HG03095 (cell line): ENCODE results near the gene IFT81.

ENCODE experiments used
- ATAC-seq: cut with Tn5 transposase; IDR thresholded peaks from one replicate; pipeline ENCODE4 v1.9.1; 2021; ENCODE audit warnings: moderate library complexity; ENCODE audit not compliant: unreplicated experiment

The IFT81 gene

DNA sequence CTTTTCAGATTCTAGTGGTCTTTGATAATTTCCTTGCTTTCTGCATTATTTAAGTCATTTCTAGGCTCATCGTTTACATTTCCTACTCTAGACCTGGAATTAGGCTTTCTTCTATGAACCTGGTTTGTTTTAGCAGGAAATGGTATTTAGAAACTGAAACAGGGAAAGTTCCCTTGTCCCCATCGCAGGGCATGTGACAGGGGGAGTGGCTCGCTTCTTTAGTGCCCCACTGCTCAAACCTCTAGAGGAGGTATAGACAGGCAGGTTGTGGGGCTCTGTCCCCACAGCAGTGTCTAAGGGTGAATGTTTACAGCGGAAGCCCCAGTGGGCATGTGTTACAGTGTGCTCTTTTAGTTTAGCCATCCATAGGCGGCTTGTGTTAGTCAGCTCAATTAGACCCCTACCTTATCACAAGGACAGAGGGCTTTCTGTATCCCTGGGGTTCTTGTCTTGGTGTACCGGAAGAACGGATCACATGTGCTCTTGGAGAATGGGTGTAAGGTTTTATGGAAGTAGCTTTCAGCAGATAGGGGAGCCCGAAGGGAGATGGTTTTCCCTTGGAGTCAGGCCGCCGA, 25.0 kb downstream of the IFT81 start:
- no peak for ATAC-seq

DNA sequence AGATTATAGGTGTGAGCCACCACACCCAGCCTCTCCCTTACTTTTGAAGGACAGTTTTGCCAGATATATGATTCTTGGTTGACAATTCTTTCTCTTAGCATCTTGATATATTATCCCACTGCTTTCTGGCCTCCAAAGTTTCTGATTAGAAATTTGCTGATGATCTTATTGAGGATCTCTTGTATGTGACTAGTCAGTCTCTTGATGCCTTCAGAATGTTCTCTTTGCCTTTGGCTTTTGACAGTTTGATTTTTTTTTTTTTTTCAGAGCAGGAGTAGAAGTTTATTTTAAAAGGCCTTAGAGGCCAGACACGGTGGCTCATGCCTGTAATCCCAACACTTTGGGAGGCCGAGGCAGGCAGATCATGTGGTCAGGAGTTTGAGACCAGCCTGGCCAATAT, 32.6 kb downstream of the IFT81 start:
- no peak for ATAC-seq

DNA sequence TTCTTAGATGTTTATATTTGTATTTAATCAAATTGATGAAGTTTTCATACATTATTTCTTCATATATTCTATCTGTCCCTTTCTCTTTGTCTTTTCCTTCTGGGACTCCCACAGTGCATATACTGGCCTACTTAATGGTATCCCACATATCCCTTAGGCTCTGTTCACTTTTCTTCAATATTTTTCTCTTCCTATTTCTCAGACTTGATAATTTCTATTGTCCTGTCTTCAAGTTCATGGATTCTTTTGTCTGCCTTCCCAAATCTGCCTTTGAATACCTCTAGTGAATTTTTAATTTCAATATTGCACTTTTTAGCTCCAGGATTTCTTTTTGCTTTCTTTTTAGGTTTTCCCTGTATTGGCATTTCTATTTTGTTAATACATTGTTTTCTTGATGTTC, 33.4 kb downstream of the IFT81 start:
- ATAC-seq = no peak

DNA sequence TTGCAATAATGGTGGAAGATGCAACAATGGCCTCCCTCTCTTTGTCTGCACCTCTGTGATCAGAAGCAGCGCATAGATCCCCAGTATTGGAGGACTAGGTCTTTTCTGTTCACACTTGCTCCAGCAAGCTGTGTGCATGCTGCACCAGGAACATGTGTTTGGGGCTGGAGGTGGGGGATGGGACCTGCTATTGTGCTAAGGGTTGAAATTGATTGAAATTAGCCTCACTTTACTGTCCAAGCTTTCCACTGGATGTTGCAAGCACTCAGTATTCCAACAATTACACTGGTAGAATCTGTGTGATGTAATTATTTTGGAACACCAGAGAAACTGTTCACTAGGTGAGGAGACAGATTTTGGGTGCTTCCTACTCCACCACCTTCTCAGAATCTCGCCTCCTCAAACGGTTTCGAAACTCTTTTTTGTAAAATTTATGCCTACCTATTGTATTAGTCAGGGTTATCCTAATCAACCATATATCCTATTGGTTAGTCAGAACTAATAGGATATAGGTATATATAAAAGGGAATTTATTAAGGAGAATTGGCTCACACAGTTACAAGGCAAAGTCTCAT, 35.6 kb downstream of the IFT81 start:
- no peak for ATAC-seq

DNA sequence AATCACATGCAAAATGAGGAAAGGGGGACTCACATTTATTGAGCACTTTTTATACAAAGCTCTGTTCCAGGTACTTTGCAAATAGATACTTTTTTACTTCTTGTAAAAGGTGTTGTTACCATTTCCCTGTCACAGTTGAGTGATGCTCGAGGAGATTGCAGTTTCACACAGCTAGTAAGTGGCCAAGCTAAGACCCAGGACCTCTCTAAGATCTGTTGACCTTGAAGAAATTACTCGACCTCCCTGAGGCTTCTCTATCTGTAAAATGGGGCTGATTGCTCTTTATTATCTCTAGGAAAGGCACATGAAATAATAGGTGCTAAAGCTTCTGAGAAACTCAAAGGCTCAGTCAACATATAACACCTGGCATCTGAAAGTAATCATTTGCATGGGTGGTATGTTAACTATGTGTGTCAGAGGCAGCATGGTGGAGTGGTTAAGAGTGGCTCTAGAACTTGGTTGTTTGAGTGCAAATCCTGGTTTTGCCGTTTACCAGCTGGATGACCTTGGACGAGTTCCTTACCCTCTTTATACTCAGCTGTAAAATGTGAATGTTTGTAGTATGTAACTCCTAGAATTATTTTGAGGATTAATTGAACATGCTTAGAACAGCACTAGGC, 41.5 kb downstream of the IFT81 start:
- ATAC-seq = peak; percentile 73

DNA sequence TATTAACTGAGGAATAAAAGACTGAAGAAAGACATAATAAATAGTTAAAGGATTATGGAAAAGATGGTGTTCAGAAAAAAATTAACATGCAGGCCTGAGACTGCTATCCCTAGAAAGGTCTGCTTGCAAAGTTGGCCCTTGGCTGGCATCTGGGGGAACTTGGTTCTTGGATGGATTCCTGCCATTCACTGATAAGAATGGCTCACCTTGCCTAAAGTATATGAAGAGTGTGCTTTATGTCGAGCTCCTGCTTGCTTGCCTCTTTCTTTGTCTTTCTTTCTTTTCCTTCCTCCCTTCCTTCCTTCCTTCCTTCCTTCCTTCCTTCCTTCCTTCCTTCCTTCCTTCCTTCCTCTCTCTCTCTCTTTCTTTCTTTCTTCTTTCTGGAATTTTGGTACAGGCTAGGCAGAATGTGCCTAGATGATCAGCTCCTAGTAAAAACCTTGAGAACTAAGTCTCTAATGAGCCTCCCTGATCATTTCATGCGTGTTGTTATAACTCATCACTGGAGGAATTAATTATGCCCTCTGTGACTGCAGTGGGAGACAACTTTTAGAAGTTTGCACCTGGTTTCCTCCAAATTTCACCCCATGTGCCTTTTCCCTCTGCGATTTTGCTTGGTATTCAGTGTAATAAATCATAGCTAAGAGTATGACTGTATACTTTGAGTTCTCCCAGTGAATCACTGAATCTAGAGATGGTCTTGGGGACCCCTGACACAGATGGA, 44.7 kb downstream of the IFT81 start:
- no peak for ATAC-seq

DNA sequence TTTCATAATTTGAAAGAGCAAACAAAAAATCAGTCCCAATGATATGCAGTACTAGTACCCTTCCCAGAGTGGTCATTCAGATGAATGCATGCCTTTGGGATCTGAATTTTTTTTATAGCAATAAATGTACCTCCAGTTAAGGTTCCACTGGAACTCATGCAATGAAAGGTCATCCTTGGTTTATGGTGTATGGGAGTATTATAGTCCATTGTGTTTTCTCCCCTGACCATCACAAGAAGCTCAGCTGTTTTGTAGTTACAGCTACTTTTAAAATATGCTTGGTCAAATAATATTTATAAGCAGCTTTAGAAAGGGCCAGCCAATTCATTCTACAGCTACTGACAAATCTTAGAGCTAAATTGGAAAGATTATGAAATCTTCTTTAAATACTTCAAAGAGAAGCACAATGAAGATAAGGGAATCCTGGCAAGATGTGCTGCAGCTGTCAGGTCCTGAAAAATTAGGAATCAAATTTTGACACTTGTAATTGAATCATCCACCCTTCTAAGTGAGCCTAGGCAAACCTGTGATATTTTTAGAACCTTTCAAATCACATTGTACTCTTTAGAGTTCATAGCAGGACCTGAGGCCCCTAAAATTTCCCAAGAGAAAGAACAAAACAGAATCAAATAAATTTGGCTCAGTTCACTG, 46.5 kb downstream of the IFT81 start:
- ATAC-seq = no peak

DNA sequence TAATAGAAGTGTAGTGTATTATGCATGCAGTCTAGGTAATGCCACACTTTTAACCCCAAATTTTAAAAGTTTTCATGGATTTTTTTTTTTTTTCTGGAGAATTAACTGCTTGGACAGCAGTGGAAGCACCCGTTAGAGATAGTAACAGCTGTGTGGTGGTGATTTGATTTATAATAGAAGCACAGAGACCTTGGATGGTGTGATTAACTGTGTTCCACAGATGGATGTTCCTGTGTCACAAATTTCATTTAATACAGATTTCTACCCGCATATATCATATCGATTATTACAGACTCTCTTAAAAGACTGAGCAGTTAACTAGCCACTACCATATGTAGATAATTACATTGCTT, 47.0 kb downstream of the IFT81 start:
- ATAC-seq = no peak

DNA sequence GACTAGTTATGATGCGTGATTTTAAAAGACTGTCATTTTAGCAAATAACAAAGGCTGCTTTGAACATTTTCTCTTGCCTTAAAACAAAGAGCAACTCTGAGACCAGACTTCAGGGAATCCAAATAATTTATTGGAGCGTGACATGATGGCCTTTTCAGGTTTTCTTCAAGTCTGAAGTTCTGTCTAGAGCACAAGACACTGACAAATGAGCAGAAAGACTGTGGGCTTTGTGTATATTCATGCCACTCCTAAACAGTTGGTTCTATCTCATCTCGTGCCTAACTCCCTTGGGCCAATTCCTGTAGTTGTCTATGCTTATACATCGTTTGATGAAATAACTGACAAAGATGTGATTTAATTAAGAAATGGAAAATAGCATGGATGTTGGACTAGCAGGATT, 47.5 kb downstream of the IFT81 start:
- no peak for ATAC-seq

DNA sequence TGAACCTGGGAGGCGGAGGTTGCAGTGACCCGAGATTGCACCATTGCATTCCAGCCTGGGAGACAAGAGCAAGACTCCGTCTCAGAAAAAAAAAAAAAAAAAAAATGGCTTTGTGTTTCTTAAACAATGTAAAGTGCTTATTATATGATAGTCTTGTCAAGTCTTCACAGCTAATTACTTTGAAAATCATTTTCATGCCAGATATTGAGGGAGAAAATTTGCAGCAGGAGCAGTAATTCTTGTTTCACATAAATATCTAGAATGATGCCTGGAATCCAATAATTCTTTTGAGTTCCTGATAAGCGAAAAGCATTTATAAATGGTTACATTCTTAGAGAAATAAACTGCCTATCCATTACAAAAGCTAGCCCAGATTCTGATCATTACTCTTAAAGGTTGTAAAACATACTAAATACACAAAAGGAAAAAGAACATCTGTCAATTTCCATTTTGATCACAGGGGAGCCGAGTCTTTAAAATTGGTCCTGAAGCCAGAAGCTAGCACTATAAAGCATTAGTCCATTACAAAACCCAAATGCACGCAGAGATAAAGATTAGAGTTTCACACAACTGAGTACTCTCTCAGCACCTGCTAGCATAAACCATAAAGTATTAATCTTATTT, 50.3 kb downstream of the IFT81 start:
- no peak for ATAC-seq

DNA sequence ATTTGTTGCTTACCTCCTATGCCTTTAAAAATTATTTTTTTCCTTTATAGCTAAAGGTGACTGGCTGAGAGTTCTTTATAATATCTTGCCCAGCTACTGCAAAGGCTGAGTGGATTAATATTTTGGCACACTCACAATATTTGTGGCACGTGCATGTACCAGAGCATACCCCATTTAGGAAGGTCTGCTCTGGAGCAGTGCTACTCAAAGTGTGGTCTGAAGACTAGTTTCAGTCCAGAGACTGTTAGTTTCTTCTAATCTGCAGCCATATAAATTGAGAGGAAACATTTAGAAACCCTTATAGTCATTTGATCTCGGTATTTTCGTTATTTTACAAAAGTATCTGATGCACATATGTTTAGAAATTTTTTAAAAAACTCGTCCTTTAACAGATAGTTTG, 51.0 kb downstream of the IFT81 start:
- ATAC-seq = no peak

DNA sequence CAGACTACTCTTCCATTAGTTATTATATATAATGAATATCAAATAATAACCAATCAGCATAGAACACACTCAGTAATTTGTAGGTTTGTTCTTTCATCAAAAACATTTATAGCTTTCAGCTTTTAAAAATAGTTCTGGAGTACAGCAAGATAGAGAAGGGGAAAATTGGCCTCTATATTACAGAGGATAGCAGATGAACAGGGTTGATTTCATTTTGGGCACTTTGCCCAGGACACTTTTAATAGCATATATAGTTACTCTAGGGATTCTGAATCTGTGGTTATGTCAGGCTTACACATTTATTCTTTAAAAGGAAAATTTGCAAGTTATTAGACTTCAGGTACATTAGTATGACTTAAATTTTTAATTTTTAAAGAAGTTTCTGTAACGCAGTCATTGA, 52.6 kb downstream of the IFT81 start:
- ATAC-seq = no peak

DNA sequence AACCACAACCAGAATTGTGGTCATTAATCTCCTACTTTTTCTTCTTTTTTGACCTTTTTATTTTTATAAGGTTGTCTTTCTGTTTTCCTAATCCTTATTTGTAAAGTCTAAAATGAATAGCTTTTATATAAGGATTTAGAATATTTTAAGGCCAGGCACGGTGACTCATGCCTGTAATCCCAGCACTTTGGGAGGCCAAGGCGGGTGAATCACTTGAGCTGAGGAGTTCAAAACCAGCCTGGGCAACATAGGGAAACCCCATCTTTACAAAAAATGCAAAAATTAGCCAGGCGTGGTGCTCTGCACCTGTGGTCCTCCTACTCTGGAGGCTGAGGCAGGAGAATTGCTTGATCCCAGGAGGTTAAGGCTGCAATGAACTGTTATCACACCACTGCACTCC, 55.1 kb downstream of the IFT81 start:
- no peak for ATAC-seq

DNA sequence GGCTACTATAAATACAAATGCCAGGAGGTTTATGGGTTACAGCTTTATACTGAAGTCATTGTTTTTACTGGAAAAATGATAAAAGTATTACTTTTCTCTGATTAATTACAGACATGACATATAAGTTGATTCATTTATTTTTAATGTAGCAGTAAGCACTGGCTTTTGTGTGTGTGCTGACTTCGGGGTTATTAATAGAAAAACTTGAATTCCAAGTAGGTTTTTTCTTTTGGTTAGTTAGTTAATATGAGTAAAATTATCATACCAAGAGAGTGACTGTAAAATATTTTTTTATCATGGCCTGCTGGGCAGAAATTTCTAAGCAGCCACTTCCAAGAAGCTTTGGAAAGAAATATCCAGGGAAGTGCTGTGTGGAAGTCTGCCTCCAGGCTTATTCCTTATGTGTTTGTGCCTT, 56.4 kb downstream of the IFT81 start:
- no peak for ATAC-seq

DNA sequence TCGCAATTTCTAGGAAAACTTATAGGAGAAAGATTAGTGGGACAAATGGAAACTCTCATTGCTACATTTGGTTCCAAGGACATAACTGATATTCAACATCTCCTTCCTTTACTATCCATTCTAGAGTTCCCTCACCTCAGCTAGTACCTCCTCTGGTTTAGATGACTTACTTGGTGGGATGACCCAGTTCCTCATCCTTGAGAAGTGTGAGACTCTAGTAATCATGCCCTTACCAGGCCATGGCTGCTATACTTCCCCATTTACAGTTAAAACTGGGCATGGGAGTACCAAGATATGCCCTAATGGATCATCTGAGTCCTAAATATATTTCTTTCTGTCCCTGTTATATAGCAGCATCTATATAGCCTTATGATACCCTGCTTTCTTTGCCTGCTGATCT, 58.1 kb downstream of the IFT81 start:
- no peak for ATAC-seq

DNA sequence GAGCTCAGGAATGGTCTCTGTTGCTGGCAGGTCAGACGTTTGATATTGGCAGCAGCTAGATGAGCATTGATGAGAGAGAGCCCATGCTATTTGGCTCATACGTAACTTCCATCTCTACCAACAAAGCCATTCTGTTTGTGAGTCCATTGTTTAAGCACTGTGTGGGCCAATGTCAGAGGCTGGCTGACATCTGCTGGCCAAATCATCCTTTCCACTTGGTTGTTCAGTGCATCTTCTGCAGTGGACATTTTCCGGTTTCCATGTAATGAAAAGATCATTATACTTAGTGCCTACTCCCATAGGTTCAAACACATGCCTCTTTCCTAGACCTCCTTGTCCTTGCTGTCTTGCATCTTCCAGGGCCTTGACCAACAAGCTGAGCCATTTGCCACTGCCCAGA, 59.2 kb downstream of the IFT81 start:
- no peak for ATAC-seq

DNA sequence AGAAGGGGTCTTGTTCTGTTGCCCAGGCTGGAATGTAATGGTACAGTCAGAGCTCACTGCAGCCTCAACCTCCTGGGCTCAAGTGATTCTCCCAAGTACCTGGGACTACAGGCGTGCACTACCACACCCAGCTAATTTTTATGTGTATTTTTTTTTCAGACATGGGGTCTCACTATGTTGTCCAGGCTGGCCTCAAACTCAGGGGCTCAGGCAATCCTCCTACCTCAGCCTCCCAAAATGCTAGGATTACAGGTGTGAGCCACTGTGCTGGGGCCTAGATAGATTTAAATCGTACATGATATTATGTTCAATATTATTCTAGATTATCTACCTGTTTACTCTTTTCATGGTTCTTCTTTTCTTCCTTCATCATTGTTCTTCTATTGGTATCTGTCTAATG, 61.5 kb downstream of the IFT81 start:
- ATAC-seq = no peak

DNA sequence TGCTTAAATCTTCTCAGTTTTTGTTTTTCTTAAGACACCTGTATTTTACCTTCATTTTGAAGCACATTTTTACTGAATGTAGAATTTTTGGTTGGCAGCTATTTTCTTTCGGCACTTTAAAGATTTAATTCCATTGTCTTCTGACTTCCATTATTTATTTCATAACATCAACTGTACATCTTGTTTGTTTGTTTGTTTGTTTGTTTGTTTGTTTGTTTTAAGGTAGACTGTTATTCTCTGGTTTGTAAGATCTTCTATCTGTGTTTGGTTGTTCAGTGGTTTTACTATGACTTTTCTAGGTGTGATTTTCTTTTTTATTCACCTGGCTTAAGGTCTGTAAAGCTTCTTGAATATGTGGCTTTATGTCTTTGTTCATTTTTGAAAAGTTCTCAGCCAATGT, 61.9 kb downstream of the IFT81 start:
- ATAC-seq = no peak

DNA sequence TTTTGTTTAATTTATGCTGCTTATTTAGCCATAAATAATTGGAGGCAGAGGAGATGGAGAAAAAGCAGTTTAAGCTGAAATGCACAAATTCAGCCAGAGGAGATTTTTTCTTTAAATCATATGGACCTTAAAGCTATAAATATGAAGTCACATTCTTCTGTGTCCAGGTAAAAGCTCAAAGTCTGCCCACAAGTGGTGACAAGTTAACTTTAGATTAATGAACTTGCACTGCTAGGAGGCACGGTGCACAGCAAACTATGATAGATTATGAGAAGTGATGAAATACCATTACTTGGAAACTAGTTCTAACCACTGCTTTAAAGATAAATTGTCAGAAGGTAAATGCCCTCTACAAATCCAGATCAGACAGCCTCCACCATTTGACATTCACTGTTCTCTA, 69.0 kb downstream of the IFT81 start:
- no peak for ATAC-seq

DNA sequence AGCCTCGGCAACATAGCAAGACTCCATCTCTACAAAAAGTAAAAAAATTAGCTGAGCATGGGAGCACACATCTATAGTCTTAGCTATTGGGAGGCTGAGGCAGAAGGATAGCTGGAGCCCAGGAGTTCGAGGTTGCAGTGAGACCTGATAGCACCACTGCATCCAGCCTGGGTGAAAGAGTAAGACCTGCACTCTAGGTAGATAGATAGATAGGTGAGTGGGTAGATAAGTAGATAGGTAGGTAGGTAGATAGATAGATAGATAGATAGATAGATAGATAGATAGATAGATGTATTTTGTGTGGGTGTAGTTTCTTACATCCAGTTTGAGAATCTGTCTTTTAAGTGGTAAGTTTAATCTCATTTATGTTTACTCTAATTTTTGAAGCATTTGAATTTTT, 72.8 kb downstream of the IFT81 start:
- no peak for ATAC-seq

DNA sequence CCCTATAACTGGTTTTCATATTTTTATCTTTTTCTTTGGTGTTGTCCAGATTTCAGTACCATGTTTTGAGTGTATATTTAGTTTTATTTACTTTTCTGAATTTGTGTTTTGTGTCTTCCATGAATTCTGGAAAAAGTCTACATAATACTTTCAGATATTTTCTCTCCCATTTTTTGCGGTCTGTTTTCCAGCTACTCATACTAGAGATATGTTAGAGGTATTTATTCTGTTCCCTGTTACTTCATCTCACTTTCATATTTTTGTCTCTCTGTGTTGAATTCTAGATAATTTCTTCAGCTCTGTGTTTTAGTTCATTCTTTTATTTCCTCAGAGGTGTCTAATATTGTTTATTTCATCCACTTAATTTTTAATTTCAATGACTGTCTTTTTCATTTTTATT, 74.2 kb downstream of the IFT81 start:
- no peak for ATAC-seq
